ENCODE measurements around the gene PCK2. TPM values are rescaled to one million over a fixed set of nuclear protein-coding genes. Genes with fewer than 3 reads are reported as not detected.

The PCK2 gene
- total RNA-seq, 1 donor from 2014 or later = 39.1 TPM

GRCh38 chr14:24074625-24075484 lies 19.3 kb upstream of the PCK2 start:
- no peak for DNase-seq (ENCODE audit: low spot score)

- no peak for DNase-seq (ENCODE audit: low spot score)
Measured at GRCh38 chr14:24075485-24076301, 18.4 kb upstream of the PCK2 start.

GRCh38 chr14:24076302-24076601 lies 17.9 kb upstream of the PCK2 start:
- no peak for DNase-seq (ENCODE audit: low spot score)

DNA sequence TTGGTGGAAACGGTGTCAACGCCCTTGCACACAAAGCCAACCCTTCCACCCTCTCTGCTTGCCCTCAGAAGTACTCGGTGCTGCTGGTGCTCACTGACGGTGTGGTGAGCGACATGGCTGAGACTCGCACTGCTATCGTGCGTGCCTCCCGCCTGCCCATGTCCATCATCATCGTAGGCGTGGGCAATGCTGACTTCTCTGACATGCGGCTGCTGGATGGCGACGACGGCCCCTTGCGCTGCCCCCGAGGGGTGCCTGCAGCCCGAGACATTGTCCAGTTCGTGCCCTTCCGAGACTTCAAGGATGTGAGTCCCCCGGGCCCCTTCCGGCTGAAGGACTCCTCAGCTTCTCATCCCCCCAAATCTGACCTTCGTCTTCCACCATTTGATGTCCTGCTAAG lies 17.0 kb upstream of the PCK2 start:
- no peak for DNase-seq (ENCODE audit: low spot score)

DNA sequence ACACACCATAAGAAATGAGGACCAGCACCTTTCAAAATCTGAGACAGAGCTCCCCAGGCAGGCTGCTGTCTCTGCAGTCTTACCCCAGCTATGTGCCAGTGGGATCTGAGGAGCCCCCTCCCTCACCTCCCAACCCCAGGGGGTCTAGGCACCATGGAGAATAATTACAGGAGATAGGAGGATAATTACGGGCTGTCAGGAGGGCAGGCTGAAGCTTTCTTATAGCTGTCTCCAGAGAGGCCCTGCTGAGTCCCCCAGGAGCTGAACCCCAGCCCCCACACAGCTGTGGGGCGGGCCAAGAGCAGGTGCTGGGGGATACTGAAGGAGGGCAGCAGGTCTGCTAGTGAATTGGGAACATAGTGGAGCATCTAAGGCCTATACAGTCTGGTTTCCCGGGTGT lies 16.0 kb upstream of the PCK2 start:
- DNase-seq (ENCODE audit: low spot score) = no peak

DNA sequence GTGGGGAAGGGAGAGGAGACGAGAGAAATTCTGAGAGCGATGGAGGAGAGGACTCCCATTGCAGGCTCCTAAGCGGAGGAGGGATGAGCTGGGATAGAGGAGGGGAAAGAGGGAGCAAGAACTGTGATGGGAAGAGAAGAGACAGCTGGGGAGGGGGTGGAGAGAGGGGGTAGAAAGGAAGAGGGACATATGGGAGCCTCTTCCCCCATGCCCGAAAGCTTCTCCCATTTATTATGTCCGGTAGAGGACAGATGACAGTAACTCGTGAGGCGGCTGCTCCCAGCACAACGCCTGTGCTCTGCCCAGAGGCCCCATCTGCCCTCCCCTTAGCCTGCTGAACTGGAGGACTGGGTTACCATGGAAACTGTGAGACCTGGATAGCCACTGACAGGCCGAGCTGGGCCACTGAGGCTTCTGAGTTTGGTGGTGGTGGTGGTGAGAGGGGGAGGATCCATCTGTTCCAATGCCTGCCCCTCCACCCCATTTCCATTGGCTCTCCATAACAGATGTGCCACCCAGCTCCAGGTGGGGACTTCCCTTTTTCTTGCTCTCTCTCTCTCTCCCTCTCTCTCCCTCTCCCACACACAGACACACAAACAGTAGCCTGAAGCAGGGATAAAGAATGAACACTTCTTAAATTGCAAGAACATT lies 14.5 kb upstream of the PCK2 start:
- DNase-seq (ENCODE audit: low spot score) = no peak

- no peak for DNase-seq (ENCODE audit: low spot score)
Measured at GRCh38 chr14:24080142-24080530, 14.0 kb upstream of the PCK2 start.

GRCh38 chr14:24080888-24081738 lies 13.0 kb upstream of the PCK2 start:
- DNase-seq (ENCODE audit: low spot score) = no peak

DNA sequence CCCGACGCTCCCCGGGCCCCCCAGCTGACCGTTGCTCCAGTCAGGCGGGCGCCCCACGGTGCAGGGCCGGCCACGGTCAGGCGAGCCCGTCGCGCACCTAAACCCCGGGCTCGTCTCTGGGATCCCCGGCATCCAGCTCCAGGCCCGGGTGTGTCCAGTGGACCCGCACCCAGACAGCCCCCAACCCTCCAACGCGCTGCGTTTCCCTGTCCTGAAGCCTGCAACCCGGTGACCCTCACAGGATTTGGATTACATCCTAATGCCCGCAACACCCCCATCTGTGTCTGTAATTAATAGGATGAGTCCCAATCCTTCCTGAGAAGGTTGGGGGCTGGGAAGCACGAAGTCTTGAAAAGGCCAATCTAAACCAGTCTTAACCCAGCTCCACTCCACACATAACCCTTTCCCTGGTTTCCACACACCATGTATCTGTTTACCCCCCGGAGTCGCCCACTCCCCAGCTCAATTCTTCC lies 12.3 kb upstream of the PCK2 start:
- DNase-seq (ENCODE audit: low spot score) = no peak

- no peak for DNase-seq (ENCODE audit: low spot score)
Measured at GRCh38 chr14:24082411-24083080, 11.6 kb upstream of the PCK2 start.

- no peak for DNase-seq (ENCODE audit: low spot score)
Measured at GRCh38 chr14:24083462-24083861, 10.6 kb upstream of the PCK2 start.

DNA sequence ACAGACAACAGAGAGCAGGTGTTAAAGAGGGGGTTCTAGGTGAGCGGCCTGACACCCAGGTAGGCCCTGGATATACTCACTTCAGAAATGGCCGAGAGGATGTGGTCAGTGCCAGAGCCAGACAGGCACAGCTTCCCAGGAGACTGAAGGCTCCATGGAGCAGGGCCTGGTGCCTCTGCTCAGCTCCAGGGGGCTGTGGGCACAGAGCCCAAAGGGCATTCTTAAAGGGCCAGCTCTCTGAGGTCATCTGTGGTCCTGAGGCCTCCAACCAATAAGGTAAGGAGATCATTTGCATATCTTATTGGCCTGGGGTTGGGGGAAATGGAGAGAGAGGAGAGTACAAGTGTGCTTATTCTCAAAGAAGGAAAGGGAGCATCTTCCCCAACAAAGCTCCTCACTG lies 9.7 kb upstream of the PCK2 start:
- no peak for DNase-seq (ENCODE audit: low spot score)

DNA sequence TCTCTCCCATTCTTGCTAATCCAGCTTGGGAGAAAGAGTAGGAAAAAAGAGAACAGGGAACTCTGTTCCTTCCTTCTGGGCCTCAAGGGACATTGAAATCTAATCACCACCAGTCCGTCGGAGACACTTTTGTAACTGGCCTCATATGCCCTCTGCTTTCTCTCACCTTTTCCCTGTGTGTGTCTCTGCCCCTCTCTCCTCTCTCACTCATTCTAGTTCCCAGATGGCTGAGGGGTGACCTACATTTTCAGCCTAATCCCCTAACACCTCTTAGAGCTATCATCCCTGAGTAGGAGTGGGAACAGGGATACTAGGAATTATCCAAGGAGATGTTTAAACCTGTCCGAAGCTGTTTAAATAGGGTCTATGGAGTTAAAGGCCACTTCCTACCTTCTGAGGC lies 8.9 kb upstream of the PCK2 start:
- DNase-seq (ENCODE audit: low spot score) = no peak

GRCh38 chr14:24086193-24086955 lies 7.7 kb upstream of the PCK2 start:
- DNase-seq (ENCODE audit: low spot score) = peak; percentile 60

DNA sequence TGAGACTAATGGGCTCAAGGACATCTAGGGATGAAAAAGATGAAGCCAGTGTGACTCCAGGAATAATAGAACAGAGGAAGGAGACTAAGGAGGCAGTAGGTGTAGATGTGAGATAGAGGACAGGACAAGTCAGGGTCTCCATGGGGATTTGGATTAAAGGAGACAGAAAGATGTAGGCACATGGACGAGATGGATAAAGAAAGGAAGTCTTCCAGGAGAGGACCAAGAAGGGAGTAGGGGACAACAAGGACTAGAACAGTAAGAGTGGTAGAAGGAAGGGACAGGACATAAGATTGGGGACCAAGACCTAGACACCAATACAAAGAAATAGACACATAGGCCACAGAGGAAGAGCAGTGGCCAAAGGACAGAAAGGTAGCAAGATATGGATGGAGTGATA lies 7.1 kb upstream of the PCK2 start:
- DNase-seq (ENCODE audit: low spot score) = no peak

DNA sequence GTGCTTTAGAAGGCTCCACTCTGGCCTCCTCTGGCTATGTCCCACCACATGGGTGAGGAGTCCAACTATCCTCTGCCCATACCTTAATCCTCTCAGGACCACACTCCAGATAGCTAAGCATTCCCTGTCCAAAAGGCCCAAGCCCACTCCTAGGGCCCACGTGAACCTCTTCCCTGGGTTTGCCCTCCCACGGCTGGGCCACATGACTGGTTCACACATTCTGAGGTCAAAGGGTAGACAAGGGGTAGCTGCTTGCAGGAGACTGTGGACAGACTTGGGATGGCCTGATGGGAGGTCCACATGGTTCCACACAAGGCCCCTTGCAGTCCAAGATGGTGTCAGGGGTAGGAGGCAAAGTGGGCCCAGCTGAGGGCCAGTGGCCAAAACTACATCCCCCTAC lies 6.0 kb upstream of the PCK2 start:
- peak; percentile 76 for DNase-seq (ENCODE audit: low spot score)

- DNase-seq (ENCODE audit: low spot score) = no peak
Measured at GRCh38 chr14:24089890-24090289, 4.2 kb upstream of the PCK2 start.

GRCh38 chr14:24092110-24092504 lies 2.0 kb upstream of the PCK2 start:
- peak; percentile 28 for DNase-seq (ENCODE audit: low spot score)

DNA sequence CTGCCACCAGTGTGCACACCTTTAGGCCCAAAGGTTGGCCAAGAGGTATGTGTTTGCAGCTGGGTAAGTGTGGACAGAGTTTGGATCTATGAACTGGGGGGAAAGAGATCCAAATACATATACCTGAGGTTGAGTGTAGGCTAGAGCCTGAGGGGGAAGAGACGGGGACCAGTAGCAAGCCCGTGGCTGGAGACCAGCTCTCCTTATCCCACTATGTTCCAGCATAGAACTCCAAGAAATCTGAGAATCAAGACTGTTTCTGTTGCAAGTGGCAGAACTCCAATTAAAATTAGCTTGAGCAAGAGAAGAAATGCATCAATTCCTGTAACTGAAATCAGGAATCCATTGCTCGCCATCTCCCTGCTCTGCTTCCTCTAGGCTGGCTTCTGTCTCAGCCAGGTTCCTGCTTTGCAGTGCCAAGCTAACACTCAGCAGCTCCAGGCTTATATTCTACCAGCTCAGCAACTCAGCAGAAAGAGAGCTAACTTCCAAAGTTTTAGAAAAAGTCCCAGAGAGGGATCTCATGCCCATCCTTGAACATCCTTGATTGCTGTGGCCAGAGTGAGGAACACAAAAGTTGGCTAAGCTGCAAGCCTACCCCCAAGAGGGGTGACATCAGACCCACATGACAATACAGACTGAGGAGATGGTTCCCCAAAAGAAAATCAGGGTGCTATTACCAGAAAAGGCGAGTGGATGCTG lies 1.5 kb upstream of the PCK2 start:
- DNase-seq (ENCODE audit: low spot score) = peak; percentile 62
